A204.1 (cell line): ENCODE measurements around the gene OCA2.

Experiments
- FAIRE-seq: peaks from 2 replicates; lab custom pipeline; 2012; peaks lifted over from hg19 to GRCh38; lab: Jason Lieb, UNC

Gene OCA2

GRCh38 chr15:27844018-27844666, 255.0 kb downstream of the OCA2 start:
- FAIRE-seq, result no peak

GRCh38 chr15:27843146-27843545, 256.0 kb downstream of the OCA2 start:
- FAIRE-seq, result no peak

- FAIRE-seq, result no peak
Observed at GRCh38 chr15:27842526-27842925, 256.6 kb downstream of the OCA2 start.

- no peak for FAIRE-seq
Observed at GRCh38 chr15:27835233-27835939, 263.7 kb downstream of the OCA2 start.

GRCh38 chr15:27834684-27835083, 264.4 kb downstream of the OCA2 start:
- FAIRE-seq, result no peak

GRCh38 chr15:27833974-27834373, 265.1 kb downstream of the OCA2 start:
- FAIRE-seq, result no peak

GRCh38 chr15:27833178-27833577, 265.9 kb downstream of the OCA2 start:
- no peak for FAIRE-seq

GRCh38 chr15:27832237-27832596, 266.9 kb downstream of the OCA2 start:
- FAIRE-seq, result no peak

- no peak for FAIRE-seq
Observed at GRCh38 chr15:27831384-27832236, 267.5 kb downstream of the OCA2 start.

GRCh38 chr15:27828746-27829145, 270.4 kb downstream of the OCA2 start:
- FAIRE-seq, result no peak

GRCh38 chr15:27826902-27827714, 272.0 kb downstream of the OCA2 start:
- no peak for FAIRE-seq

GRCh38 chr15:27826411-27826810, 272.7 kb downstream of the OCA2 start:
- FAIRE-seq, result no peak

GRCh38 chr15:27824841-27825422, 274.2 kb downstream of the OCA2 start:
- FAIRE-seq, result no peak

- no peak for FAIRE-seq
Observed at GRCh38 chr15:27821273-27821672, 277.8 kb downstream of the OCA2 start.

- no peak for FAIRE-seq
Observed at GRCh38 chr15:27820722-27821121, 278.4 kb downstream of the OCA2 start.

- no peak for FAIRE-seq
Observed at GRCh38 chr15:27820232-27820631, 278.9 kb downstream of the OCA2 start.

GRCh38 chr15:27817258-27817657, 281.9 kb downstream of the OCA2 start:
- no peak for FAIRE-seq

- FAIRE-seq, result no peak
Observed at GRCh38 chr15:27816790-27817189, 282.3 kb downstream of the OCA2 start.

GRCh38 chr15:27815035-27815434, 284.1 kb downstream of the OCA2 start:
- FAIRE-seq, result no peak

GRCh38 chr15:27813139-27813538, 286.0 kb downstream of the OCA2 start:
- FAIRE-seq, result no peak

GRCh38 chr15:27808182-27808581, 290.9 kb downstream of the OCA2 start:
- no peak for FAIRE-seq

- no peak for FAIRE-seq
Observed at GRCh38 chr15:27807335-27807734, 291.8 kb downstream of the OCA2 start.
